Hepatic stellate cell (primary cell): ENCODE results near the gene GRID1.

Experiments
- DNase-seq: peaks from one replicate; pipeline ENCODE4 v3.0.0; 2011; ENCODE audit warnings: low spot score

Gene GRID1

GRCh38 chr10:86314616-86315548 is 51.7 kb downstream of the GRID1 start:
- DNase-seq, result no peak

- no peak for DNase-seq
Measured at GRCh38 chr10:86313621-86314041, 53.0 kb downstream of the GRID1 start.

GRCh38 chr10:86312701-86313270 is 53.8 kb downstream of the GRID1 start:
- no peak for DNase-seq

- DNase-seq, result no peak
Measured at GRCh38 chr10:86311906-86312305, 54.7 kb downstream of the GRID1 start.

- DNase-seq, result no peak
Measured at GRCh38 chr10:86311190-86311589, 55.4 kb downstream of the GRID1 start.

GRCh38 chr10:86310702-86311101 is 55.9 kb downstream of the GRID1 start:
- no peak for DNase-seq

GRCh38 chr10:86310291-86310690 is 56.3 kb downstream of the GRID1 start:
- DNase-seq, result no peak

GRCh38 chr10:86308056-86308455 is 58.5 kb downstream of the GRID1 start:
- no peak for DNase-seq

- no peak for DNase-seq
Measured at GRCh38 chr10:86306628-86307278, 59.8 kb downstream of the GRID1 start.

GRCh38 chr10:86305521-86305920 is 61.1 kb downstream of the GRID1 start:
- no peak for DNase-seq

GRCh38 chr10:86304436-86304835 is 62.2 kb downstream of the GRID1 start:
- no peak for DNase-seq

GRCh38 chr10:86303626-86304025 is 63.0 kb downstream of the GRID1 start:
- no peak for DNase-seq

- DNase-seq, result no peak
Measured at GRCh38 chr10:86301971-86302370, 64.6 kb downstream of the GRID1 start.

- DNase-seq, result no peak
Measured at GRCh38 chr10:86300931-86301830, 65.4 kb downstream of the GRID1 start.

GRCh38 chr10:86300399-86300925 is 66.1 kb downstream of the GRID1 start:
- DNase-seq, result no peak

- no peak for DNase-seq
Measured at GRCh38 chr10:86299562-86299961, 67.0 kb downstream of the GRID1 start.

GRCh38 chr10:86298501-86299001 is 68.0 kb downstream of the GRID1 start:
- no peak for DNase-seq

GRCh38 chr10:86295791-86296190 is 70.8 kb downstream of the GRID1 start:
- no peak for DNase-seq

- no peak for DNase-seq
Measured at GRCh38 chr10:86295351-86295750, 71.2 kb downstream of the GRID1 start.

- DNase-seq, result no peak
Measured at GRCh38 chr10:86294346-86295265, 72.0 kb downstream of the GRID1 start.
